HG03280 (cell line): ENCODE measurements around the gene C2CD2.
A peak's percentile ranks its signal among the peaks of the same experiment; 100 is the strongest.

Experiments used
- ATAC-seq: cut with Tn5 transposase; IDR thresholded peaks from one replicate; pipeline ENCODE4 v1.9.1; 2021; ENCODE audit warnings: mild to moderate bottlenecking, moderate library complexity; ENCODE audit not compliant: unreplicated experiment

C2CD2 gene

DNA sequence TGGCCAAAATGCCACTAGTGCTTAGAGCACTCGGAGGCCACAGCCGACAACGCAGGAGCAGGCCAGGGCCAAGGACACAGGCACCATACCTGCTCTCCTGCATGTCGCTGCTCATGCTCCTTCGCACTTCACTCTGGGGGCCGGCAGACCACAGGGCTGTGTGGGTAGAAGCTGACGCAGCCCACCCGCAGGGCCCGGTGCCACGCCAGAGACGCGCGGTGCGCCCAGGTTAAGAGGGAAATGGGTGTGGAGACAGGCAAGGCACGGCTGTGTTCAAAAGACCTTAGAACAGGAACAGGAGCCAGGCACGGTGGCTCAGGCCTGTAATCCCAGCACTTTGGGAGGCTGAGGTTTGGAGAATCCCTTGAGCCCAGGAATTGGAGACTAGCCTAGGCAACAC lies 61.1 kb downstream of the C2CD2 start:
- ATAC-seq: no peak

DNA sequence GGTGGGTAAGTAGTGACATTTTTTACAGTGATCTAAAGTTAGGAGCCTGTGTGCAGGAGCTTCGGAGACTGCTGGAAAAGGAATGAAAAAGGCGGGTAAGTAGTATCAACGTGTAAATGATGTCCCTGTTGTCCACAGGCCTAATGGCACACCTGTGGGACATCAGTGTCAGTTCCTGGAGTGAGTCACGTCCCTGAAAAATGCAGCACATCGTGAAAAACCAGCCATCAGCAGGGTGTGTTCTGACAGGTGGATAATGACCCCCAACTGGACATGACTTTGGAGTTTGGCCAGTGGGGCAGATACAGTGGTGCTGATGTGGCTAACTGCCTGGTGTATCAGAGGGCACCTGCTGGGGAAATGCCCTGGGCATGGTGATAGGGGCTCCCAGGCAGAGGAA lies 62.7 kb downstream of the C2CD2 start:
- ATAC-seq: no peak

DNA sequence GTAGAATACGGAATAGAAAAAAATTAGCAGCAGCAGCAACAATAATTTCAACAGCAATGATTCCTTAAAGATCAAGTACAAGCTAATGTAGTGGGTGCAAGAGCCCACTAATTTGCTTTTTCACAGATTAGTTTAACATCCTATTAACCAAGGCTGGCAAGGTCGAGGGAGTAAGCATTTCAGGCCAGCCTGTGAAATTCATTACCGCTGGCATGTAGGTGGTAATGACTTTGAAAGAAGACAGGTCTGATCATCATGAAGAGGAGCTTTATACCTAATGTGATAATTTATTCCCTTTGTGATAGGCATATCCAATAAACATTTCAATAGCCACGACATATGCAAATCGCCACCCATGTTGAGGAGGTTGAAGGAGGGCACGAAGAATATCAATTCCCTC lies 63.5 kb downstream of the C2CD2 start:
- no peak for ATAC-seq

DNA sequence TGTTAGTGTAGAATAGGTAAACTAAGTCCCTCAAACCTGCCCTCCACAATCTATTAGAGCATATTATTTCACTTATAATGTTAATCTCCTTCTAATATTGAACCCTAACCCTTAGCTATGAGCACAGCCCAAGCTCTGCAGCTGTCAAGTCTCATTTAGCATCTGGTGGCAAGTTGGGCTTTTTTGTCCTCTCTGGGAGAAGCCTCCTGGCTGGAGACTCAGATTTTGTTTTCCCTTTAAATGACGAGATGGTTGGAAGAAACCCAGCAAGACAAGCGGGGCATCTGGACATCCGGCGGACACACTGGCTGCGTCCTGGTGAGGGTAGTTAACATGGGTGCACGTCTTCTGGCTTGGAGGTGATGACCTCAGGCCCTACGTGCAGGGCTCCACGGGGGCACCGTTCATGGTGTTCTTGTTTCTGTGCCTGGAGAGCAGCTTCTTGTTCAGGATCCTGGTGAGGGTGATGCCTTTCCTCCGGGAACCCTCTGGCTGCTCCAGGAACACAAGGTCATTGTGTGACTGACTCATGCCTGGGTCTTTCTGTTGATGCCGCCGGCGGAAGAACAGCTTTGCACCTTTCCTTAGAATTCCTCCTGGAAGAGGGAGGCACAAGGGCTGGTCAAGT lies 65.0 kb downstream of the C2CD2 start:
- ATAC-seq: no peak

DNA sequence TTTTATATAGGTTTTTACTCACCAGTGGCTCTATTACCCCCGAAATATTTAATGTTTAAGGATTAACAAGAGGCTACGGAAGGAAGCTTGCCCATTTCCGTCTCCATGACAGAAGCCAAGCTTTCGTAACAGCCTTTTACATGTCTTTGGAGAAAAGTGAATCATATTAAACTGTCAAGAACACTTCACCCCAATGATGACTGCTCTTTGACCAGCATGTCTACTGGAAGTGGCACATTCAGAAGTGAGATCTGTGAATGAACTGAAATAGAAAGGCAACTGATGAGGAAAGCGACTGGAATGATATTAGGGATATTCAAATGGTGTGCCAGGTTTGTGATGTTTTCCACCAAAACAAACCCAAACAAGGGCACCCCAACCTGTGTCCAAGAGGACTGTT lies 66.2 kb downstream of the C2CD2 start:
- ATAC-seq: no peak

DNA sequence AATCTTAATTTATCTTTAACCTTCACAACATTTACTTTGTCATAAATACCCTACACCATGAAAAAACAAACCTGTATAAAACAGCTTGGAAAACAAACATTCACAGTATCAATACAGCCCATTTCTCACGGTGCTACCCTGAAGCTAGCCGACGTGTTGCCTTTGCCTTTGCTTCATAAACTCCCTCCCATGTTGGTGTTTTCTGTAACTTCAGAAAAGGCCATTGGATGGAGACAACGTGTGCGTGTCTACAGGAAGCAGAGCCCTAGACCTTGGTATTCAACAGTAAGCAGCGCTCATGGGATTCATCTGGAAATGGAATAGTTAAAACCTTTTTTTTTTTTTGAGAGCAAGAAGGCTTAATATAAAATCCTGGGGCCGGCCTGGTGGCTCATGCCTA lies 67.5 kb downstream of the C2CD2 start:
- no peak for ATAC-seq

DNA sequence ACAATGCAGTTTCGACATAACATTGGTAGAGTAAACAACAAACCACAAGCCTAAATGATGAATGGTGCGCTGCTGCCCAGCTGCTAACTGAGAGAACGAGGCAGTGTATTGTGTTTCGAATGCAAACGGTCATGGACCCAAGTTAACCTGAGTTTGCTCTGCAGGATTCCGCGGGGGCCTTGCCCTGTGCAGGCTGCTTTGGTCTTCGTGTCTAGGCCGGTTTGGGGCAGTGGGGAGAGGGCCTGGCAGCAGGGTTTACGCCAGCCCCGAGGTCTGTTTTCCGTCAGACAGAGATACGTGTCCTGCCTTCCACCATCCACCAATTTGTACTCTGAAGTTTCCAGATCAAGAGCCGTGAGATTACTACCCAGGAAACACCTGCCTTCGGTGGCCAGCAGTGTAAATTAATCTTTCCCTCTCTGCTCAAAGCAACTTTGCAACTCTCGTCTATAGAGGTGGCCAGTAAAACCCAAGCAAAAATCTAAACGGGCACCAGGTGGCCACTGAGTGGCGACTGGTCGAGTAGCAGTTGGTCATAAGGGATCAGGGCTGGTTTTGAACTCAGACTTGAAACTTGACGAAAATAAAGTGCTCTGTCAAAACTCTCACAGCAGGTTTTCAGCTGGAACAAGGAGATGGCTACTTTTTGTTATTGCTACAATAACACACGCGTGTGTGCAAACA lies 68.3 kb downstream of the C2CD2 start:
- ATAC-seq: no peak

DNA sequence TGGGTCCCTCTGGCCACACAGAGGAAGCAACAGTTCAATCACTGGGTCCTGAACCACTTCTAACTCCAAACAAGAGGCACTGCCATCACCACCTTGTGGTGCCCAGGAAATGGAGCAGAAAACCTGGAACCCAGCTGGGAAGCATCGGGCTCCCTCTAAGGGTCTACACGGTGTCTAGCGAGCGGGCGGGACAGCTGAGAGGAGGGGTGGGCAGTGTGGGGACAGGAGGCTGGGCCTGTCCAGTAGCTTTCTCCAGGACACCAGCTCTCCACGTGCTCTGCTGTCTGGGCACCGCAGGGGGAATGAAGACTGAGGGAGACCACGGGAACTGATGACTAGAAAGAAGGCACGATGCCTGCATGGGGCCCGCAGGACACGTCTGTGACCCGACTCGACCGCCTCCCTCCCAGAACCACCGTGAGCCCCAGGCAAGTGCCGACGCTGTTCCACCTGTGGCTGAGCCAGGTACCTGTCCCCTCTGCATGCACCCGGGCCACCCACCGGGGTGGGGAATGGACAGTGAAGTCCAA lies 69.3 kb downstream of the C2CD2 start:
- no peak for ATAC-seq

DNA sequence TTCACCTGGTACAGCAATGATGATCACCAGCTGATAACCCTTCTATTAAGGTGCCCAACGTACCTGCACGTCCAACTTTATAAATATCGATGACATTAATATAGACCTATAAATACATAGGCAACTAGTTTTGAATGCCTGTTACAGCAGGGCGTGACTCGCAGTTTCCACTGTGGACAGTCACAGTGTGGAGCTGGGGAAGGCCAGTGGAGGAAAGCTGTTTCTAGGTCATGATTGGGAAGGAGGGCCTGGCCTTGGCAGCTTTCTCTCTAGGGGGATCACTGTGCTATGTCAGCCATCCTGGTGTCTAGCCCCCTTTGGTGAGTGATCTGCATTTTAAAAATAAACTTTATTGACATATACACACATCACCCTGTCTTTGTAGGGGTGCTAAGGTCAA lies 70.2 kb downstream of the C2CD2 start:
- ATAC-seq: no peak

DNA sequence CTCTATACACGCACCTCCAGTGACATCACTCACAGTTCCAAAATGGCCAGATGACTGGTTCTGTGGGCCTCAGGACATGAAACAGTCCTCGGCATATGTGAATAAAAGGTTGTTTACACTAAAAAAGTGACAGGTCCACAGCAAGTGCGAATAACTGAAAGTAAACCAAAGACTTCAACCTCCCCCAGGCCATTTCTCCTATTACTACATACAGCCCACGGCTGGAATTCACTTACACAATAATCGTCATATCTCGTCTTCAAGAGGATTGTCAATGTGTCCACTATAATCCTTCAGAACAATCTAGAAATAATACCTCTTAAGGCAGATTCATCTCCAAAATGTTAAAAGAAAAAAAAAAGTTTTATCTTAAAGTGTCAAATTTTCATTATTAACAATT lies 72.8 kb downstream of the C2CD2 start:
- ATAC-seq: no peak

DNA sequence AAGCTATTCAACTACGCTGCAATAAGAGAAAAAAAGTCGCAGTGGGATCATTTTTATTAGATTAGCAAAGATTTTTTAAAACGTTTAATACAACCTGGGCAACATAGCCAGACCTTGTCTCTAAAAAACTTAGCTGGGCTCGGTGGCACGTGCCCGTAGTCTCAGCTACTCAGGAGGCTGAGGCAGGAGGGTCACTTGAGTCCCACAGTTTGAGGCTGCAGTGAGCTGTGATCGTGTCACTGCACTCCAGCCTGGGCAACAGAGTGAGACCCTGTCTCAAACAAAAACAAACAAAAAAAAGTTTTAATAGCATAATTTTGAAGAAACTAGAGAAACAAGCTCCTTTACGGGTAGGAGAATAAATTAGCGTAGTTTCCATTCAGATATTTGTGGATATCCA lies 73.7 kb downstream of the C2CD2 start:
- ATAC-seq: no peak

DNA sequence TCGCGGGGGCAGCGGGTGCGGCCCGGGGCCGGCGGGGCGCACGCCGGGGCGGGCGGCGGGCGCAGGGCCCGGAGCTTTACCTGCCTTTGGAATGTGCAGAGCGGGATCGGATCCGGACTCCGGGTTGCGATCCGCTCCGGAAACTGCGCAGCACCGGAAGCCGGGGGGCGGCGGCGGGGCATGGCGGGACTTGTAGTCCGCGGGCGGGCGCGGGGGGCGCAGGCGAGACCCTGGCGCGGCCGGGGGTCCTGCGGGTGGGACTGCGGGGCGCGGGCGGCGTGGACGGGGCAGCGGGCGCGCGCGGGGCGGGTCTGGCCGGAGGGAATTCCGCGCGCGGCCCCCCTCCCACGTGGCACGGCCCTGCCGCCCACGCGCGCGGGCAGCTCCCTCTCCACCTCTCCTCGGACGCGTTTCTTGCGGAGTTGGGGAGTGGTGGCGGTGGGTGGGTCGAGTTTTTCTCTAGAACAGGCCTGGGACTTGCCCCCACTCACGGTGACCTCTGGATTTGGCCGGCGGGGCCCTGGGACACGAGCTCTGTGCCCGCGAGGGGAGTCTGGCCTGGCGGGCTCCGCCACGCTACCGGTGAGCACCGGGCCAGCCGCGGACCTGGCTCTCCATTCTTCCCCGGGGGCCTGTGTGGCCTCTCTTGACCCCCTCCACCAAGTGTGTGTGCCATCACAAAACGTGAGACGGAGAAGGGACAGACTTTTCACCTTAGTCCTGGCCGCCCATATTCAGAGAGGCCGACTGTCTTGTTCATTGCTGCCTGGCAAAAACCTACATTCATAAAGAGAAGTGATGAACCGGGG lies 74.4 kb downstream of the C2CD2 start, which contains the start of gene PRDM15:
Gene PRDM15 (minus strand): TSS at position 155 of the 809 bp plus-strand sequence. CDS start 18,981 bp downstream, outside the sequence.
- peak; percentile 58 for ATAC-seq

DNA sequence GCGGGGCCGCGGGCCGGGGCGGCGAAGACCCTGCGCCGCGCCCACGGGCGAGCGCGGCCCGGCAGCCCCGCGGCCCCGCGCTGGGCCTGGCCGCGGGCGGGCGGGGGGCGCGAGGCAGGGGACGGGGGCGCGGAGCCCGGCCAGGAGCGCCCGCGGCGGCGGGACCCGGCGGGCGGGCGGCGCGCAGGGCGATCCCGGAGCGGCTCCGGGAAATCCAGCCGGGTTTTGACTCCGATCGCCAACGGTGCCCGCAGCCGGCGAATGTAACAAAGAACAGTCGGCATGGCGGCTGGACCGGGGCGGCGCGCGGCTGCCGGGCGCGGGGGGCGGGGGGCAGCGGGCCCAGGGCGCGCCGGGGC lies 75.0 kb downstream of the C2CD2 start:
- ATAC-seq: peak; percentile 66

DNA sequence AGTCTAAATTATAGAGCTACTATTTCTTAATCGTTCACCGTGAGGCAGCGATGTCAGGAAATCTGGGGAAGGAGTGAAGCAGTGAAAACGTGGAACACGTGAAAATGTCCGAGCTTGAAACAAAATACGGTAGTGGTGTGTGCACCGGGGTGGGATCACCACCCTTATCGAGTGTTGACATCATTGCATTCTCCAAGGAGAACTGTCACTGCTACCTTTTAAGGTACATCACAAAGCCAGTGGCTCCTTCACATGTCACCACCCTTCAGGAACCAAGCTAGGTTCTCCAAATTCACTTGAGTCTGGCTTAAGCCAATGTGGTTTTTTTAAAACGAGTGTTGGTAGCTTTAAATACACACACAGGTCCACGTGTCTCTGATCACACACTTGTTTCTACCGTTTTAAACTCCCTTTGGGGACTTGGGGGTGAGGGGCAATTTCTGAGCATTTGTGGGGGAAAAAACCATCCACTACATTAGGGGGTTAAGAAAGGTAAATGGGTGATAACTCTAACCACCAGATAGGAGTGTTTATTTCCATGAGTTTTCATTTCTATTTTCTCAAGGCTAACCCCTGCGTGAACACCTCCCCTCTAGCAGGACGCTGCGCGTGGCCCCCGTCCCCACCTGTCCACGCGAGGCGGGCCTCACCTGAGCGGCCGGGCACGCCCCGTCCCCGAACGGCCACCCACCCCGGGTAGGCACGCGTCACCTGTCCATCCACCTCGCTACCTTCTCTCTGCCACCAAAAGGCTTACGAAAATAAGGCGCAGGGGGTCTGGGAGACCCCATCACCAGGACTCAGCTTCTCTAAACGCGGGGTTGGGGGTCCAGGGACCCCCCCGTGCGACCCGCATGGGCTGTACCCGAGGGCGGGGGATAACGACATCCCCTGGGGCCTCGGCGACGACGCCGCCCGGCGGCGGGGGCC lies 75.7 kb downstream of the C2CD2 start:
- peak; percentile 30 for ATAC-seq

DNA sequence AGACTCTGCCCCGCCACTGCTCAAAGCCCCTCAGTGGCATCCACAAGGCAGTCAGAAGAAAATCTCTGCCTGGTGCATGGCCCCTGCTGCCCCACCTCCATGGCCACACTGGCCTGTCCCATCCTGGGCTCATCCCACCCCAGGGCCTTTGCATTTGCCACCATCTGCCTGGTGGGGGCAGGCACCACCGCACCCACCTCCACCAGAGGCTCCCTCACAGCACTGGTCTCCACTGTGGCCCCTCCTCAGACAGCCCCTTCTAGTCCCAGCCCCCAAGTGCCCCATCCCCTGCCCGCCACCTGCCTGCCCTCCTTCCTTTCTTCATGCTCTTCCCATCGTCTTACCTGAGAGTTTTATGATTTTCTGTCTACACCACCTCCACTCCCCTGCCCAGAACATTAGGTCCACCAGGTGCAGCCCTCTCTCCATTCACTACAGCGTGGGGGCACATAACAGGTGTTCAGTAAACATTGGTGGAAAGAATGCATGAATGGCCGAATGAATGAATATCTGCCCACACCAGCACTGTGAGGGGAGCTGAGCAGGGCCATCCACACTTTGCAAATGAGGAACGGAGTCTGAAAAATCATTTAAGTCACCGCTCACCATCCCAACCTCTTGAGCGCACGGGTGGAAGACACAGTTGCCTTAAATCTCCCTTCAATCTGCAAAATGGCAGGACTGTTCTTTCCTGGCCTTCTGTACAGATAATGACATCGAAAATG lies 76.7 kb downstream of the C2CD2 start:
- no peak for ATAC-seq

DNA sequence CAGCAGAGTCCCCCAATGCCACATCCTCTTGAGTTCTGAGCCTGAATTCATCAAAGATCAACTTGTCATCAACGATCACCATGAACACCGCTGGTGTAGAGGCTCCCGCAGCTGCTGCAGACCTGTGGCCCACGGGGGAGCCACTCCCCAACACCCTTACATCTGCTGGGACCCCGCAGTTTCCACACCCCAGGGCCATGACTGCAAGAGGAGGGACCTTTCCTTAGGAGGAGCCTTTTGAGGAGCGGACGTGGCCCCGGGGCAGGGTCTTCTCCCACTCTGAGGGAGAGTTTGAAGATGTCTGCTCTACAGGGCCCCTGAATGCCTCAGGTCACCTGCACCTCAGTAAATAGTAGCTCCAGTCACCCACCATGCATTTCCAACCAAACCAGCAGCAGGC lies 77.4 kb downstream of the C2CD2 start:
- ATAC-seq: no peak

DNA sequence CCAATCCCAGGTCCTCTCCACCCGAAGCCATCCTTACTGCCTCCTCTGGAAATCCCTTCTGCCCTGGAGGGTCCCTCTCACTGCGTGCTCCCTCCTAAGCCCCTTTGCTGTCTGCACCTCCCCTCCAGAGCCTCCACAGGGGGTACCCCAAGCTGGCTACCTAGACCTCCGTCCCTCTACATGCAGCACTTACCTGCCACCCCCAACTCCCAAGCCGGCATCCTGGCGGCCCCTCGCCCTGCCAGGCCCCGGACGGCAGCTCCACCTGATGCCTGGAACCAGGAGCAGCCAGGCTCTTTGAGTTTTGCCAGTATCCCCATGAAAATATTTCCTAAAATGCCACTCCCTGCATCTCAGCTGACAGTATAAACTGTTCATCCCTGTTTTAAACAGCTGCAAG lies 78.7 kb downstream of the C2CD2 start:
- ATAC-seq: no peak

DNA sequence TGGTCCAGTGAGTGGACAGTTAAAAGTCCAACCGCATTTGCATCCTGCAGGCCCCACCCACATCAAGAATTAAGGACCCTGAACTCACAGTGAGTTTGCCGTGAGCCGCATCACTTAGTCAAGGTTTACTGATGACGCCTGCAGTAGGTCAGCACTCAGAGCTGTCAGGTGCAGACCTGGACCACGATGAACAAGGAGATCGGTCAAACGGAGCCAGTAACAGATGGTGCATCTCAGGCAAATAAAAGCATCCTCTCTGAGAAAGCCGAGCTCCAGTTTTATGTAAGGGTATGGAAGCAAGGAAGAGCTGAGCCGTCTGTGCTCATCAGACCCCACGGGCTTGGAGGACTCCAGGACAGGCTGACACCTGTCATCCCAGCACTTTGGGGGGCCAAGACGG lies 79.2 kb downstream of the C2CD2 start:
- no peak for ATAC-seq

DNA sequence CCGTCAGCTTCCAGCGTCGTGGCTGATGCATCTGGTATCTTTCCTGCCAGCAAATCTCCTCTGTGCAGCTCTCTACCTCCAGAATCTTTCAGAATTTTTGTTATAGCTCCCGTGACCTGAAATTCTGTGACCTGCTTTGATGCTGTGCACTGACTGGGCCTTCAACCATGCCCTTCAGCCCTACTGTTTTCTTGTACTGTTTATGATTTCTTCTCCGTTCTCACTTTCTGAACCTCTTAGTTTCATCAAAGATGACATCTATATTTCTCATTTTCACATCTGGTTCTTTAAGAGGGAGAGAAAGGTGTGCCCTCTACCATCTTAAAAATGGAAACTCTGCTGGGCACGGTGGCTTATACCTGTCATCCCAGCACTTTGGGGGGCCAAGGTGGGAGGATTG lies 80.4 kb downstream of the C2CD2 start:
- ATAC-seq: no peak

DNA sequence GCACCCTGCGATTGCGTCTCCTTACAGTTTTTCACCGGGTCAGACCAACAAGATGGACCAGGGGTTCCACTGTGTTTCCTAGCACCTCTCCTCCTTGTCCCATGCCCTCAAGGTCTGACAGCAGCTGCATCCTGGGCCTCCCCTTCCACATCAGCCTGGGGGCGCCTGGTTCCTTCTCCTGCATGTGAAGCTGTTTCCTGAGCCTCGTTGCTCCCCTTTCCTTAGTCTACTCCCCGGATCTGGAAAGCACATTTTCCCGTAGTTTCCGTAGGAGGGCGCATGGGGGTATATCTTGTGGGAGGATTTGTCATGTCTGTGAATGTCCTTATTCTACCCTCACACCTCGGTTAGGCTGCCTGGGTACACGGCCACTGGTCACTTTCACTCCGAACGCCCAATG lies 80.8 kb downstream of the C2CD2 start:
- no peak for ATAC-seq
